ENCODE results near the gene ZNF407. TPM values are rescaled to one million over a fixed set of nuclear protein-coding genes. Genes with fewer than 3 reads are reported as not detected.

Gene ZNF407
- total and polyA plus RNA-seq, 2 of the 13 experiments (the other 11 are each of a cell fraction or from before 2014, with no cell fraction given) = 2.3 to 8.7 TPM

DNA sequence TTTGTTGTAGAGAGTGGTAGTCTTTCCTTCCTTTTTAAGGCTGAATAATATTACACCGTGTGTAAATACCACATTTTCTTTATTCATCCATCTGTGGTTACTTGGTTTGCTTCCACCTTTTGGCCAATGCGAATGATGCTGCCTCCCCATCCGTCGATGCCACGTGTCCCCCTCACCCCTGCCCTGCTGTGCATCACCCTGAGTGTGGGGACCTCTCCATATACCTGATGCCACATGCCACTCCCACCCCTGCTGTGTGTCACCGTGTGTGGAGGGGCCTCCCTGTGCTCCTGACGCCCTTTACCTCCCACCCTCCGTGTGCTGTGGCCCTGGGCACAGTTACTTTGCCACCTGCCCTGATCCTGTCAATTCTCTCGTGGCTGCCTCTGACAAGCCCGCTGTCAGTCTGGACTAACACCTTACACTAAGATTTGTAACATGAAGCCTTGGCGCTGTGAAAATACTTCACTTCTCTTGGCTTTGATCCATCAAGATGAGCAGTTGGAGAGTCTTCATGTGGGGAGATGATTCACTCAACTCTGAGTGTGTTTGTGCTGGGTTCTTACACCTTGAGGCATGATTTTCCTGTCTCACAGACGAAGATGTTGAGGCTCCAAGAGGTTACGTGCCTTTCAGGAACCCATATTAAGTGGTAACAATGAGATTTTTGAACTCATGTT, 234.0 kb downstream of the ZNF407 start:
- intact Hi-C loops (cut with micrococcal nuclease; ENCODE audit: unreplicated experiment) (no loop called here), in situ Hi-C loops (cut with HindIII; ENCODE audit: extremely low pct_ligation_motif_present, low pct_unique_long_range_greater_than_20kb) (no loop called here)
- 91% methylated on average over 13 of the region's 13 CpGs for WGBS (ENCODE audit: low lambda C conversion rate)
- H3K4me1 ChIP-seq (ENCODE audit: insufficient read depth, low read length) = peaks cover 33% of the 10 kb centered on the region
- H3K4me3 ChIP-seq (replicated peaks in 1 of 3; ENCODE audit: insufficient read depth in 1 of 3, low read depth in 2 of 3, low read length in 3 of 3) = no peak overlapping the region
- no peaks in the 10 kb centered on the region for H3K36me3 ChIP-seq (replicated peaks in 1 of 2; ENCODE audit: control insufficient read depth in 1 of 2, insufficient read depth in 2 of 2, low read length in 2 of 2)
- no peak for FAIRE-seq
- H3K9me3 ChIP-seq (ENCODE audit: low read length) = no peaks in the 10 kb centered on the region
- no peaks in the 10 kb centered on the region for H3K27me3 ChIP-seq (ENCODE audit: control insufficient read depth in 1 of 2, insufficient read depth in 2 of 2, low read length in 2 of 2)
- no peak overlapping the region for H3K4me2 ChIP-seq (ENCODE audit: low read depth, low read length)
- H3K27ac ChIP-seq (ENCODE audit: extremely low read length, insufficient read depth, low read length) = no peak overlapping the region
- no TSS peak for BruUV-seq (replicated peaks)
- H3K79me2 ChIP-seq (ENCODE audit: insufficient read depth, low read length) = no peaks in the 10 kb centered on the region
- no peak for TF ChIP-seq FOXA3 (CRISPR knock-in tag; IDR thresholded peaks at IDR 0.05)
- TF ChIP-seq ZNF546 (CRISPR knock-in tag; conservative IDR thresholded peaks at IDR 0.05) = no peak
- TF ChIP-seq FOXK2 (IDR thresholded peaks at IDR 0.05) = no peak
- no peak for TF ChIP-seq ZNF672 (CRISPR knock-in tag; IDR thresholded peaks at IDR 0.05)
- ChIA-PET POLR2A (no interaction called here), CTCF (ENCODE audit: low intra/inter-chr PET ratio, low total read pairs) (no interaction called here)
- no peak overlapping the region for H2AFZ ChIP-seq (ENCODE audit: low read length)
- no peak for ATAC-seq
- DNase-seq (ENCODE audit: low spot score) = no peak
- H4K20me1 ChIP-seq (ENCODE audit: insufficient read depth, low read length) = no peaks in the 10 kb centered on the region
- no peak overlapping the region for H3K9ac ChIP-seq (ENCODE audit: insufficient read depth, low read depth, low read length)

DNA sequence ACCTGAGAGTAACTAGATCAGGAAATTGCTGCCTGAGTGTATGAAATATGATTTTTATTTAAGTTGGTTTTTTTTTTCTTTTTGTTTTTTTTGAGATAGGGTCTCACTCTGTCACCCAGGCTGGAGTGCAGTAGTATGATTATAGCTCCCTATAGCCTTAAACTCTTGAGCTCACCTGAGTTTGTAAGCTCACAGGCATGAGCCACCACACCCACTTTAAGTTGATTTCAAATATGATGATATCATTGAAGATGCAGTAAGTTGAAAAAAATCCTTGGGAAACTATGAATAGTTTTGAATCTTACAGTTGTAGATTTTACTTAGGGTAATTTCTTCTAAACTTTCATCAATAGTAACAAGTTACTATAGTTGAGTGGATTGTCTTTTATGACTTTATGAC, 234.7 kb downstream of the ZNF407 start:
- DNase-seq (ENCODE audit: low spot score) (no peak), ATAC-seq (no peak), FAIRE-seq (no peak)
- H3K4me1 ChIP-seq (ENCODE audit: insufficient read depth, low read length) = peaks cover 40% of the 10 kb centered on the region
- no peaks in the 10 kb centered on the region for H4K20me1 ChIP-seq (ENCODE audit: insufficient read depth, low read length)
- in situ Hi-C loops (cut with HindIII; ENCODE audit: extremely low pct_ligation_motif_present, low pct_unique_long_range_greater_than_20kb) = no loop called here
- no peaks in the 10 kb centered on the region for H3K27me3 ChIP-seq (ENCODE audit: control insufficient read depth in 1 of 2, insufficient read depth in 2 of 2, low read length in 2 of 2)
- no TSS peak for BruUV-seq (replicated peaks)
- POLR2A ChIA-PET = no interaction called here
- no peak overlapping the region for H3K9ac ChIP-seq (ENCODE audit: insufficient read depth, low read depth, low read length)
- H3K79me2 ChIP-seq (ENCODE audit: insufficient read depth, low read length) = no peaks in the 10 kb centered on the region
- intact Hi-C loops (cut with micrococcal nuclease; ENCODE audit: unreplicated experiment) = no loop called here
- no peak overlapping the region for H2AFZ ChIP-seq (ENCODE audit: low read length)
- H3K4me2 ChIP-seq (ENCODE audit: low read depth, low read length) = no peak overlapping the region
- no peaks in the 10 kb centered on the region for H3K9me3 ChIP-seq (ENCODE audit: low read length)
- H3K4me3 ChIP-seq (replicated peaks in 1 of 3; ENCODE audit: insufficient read depth in 1 of 3, low read depth in 2 of 3, low read length in 3 of 3) = no peak overlapping the region
- H3K27ac ChIP-seq (ENCODE audit: extremely low read length, insufficient read depth, low read length) = no peak overlapping the region
- CTCF ChIA-PET (ENCODE audit: low intra/inter-chr PET ratio, low total read pairs) = no interaction called here
- no peaks in the 10 kb centered on the region for H3K36me3 ChIP-seq (replicated peaks in 1 of 2; ENCODE audit: control insufficient read depth in 1 of 2, insufficient read depth in 2 of 2, low read length in 2 of 2)
- TF ChIP-seq ZNF17 (CRISPR knock-in tag; IDR thresholded peaks at IDR 0.05) = no peak
- TF ChIP-seq ZUFSP (CRISPR knock-in tag; IDR thresholded peaks at IDR 0.05; ENCODE audit: borderline replicate concordance) = no peak
- no peak for TF ChIP-seq ZNF564 (CRISPR knock-in tag; IDR thresholded peaks at IDR 0.05)
- no peak for TF ChIP-seq ZNF225 (CRISPR knock-in tag; IDR thresholded peaks at IDR 0.05)
- no peak for TF ChIP-seq EED (CRISPR knock-in tag; IDR thresholded peaks at IDR 0.05)
- no peak for TF ChIP-seq ZKSCAN1 (IDR thresholded peaks at IDR 0.05; ENCODE audit: low read length)
- TF ChIP-seq ATM (IDR thresholded peaks at IDR 0.05; ENCODE audit: borderline replicate concordance) = no peak
- TF ChIP-seq ARID5B (CRISPR knock-in tag; IDR thresholded peaks at IDR 0.05) = no peak
- no peak for TF ChIP-seq ELF3 (CRISPR knock-in tag; IDR thresholded peaks at IDR 0.05)
- no peak for TF ChIP-seq ZNF121 (CRISPR knock-in tag; IDR thresholded peaks at IDR 0.05)
- no peak for TF ChIP-seq ZMYM2 (CRISPR knock-in tag; IDR thresholded peaks at IDR 0.05)
- TF ChIP-seq MEIS1 (CRISPR knock-in tag; IDR thresholded peaks at IDR 0.05; ENCODE audit: borderline replicate concordance) = no peak
